ENCODE data around the gene POU2AF2.
"Not testable (repeated sequence)": the region's sequence is repeated elsewhere in the genome, so short reads cannot be mapped to it uniquely, and the experiment has no call there.

Gene POU2AF2

GRCh38 chr11:111320199-111320598, 74.7 kb downstream of the POU2AF2 start:
- H3K27ac Mint-ChIP-seq; H3K9me3 Mint-ChIP-seq; H3K36me3 Mint-ChIP-seq (ENCODE audit: low read depth); H3K4me3 Mint-ChIP-seq; H3K4me1 Mint-ChIP-seq (ENCODE audit: low read depth); intact Hi-C loops (cut with micrococcal nuclease); H3K27me3 Mint-ChIP-seq: not testable (repeated sequence)

- no peak overlapping the region for H3K4me3 Mint-ChIP-seq
- H3K4me1 Mint-ChIP-seq (ENCODE audit: low read depth), result no peaks in the 10 kb centered on the region
- H3K36me3 Mint-ChIP-seq (ENCODE audit: low read depth), result no peaks in the 10 kb centered on the region
- H3K27me3 Mint-ChIP-seq, result peaks cover 4% of the 10 kb centered on the region
- no peak overlapping the region for H3K27ac Mint-ChIP-seq
- intact Hi-C loops (cut with micrococcal nuclease), result no loop called here
- H3K9me3 Mint-ChIP-seq, result no peaks in the 10 kb centered on the region
These were observed 75.4 kb downstream of the POU2AF2 start for GRCh38 chr11:111320728-111321568.

GRCh38 chr11:111322534-111322933, 77.0 kb downstream of the POU2AF2 start:
- intact Hi-C loops (cut with micrococcal nuclease), result no loop called here
- Mint-ChIP-seq H3K36me3 (ENCODE audit: low read depth) (no peaks in the 10 kb centered on the region), H3K27ac (no peak overlapping the region), H3K4me1 (ENCODE audit: low read depth) (no peaks in the 10 kb centered on the region), H3K4me3 (no peak overlapping the region), H3K27me3 (peaks cover 3% of the 10 kb centered on the region), H3K9me3 (no peaks in the 10 kb centered on the region)

- Mint-ChIP-seq H3K27me3 (peaks cover 3% of the 10 kb centered on the region), H3K27ac (no peak overlapping the region), H3K36me3 (ENCODE audit: low read depth) (no peaks in the 10 kb centered on the region), H3K4me3 (no peak overlapping the region), H3K4me1 (ENCODE audit: low read depth) (no peaks in the 10 kb centered on the region), H3K9me3 (no peaks in the 10 kb centered on the region)
- intact Hi-C loops (cut with micrococcal nuclease), result no loop called here
These were observed 78.8 kb downstream of the POU2AF2 start for GRCh38 chr11:111324277-111324720.

GRCh38 chr11:111325259-111325658, 79.7 kb downstream of the POU2AF2 start:
- Mint-ChIP-seq H3K4me1 (ENCODE audit: low read depth) (no peaks in the 10 kb centered on the region), H3K4me3 (no peak overlapping the region), H3K36me3 (ENCODE audit: low read depth) (no peaks in the 10 kb centered on the region), H3K27me3 (peaks cover 3% of the 10 kb centered on the region), H3K9me3 (no peaks in the 10 kb centered on the region), H3K27ac (no peak overlapping the region)
- intact Hi-C loops (cut with micrococcal nuclease), result no loop called here

- intact Hi-C loops (cut with micrococcal nuclease), result no loop called here
- Mint-ChIP-seq H3K36me3 (ENCODE audit: low read depth) (no peaks in the 10 kb centered on the region), H3K4me1 (ENCODE audit: low read depth) (no peaks in the 10 kb centered on the region), H3K27ac (no peak overlapping the region), H3K4me3 (no peak overlapping the region), H3K27me3 (peaks cover 3% of the 10 kb centered on the region), H3K9me3 (no peaks in the 10 kb centered on the region)
These were observed 81.3 kb downstream of the POU2AF2 start for GRCh38 chr11:111326824-111327223.

GRCh38 chr11:111327908-111328624, 82.5 kb downstream of the POU2AF2 start:
- no peaks in the 10 kb centered on the region for H3K4me1 Mint-ChIP-seq (ENCODE audit: low read depth)
- H3K27ac Mint-ChIP-seq, result no peak overlapping the region
- H3K4me3 Mint-ChIP-seq, result no peak overlapping the region
- no peaks in the 10 kb centered on the region for H3K36me3 Mint-ChIP-seq (ENCODE audit: low read depth)
- H3K9me3 Mint-ChIP-seq, result no peaks in the 10 kb centered on the region
- peaks cover 3% of the 10 kb centered on the region for H3K27me3 Mint-ChIP-seq
- intact Hi-C loops (cut with micrococcal nuclease), result no loop called here

GRCh38 chr11:111329306-111330204, 84.0 kb downstream of the POU2AF2 start:
- no peak overlapping the region for H3K4me3 Mint-ChIP-seq
- intact Hi-C loops (cut with micrococcal nuclease), result no loop called here
- H3K27me3 Mint-ChIP-seq, result peaks cover 3% of the 10 kb centered on the region
- H3K4me1 Mint-ChIP-seq (ENCODE audit: low read depth), result no peaks in the 10 kb centered on the region
- no peaks in the 10 kb centered on the region for H3K36me3 Mint-ChIP-seq (ENCODE audit: low read depth)
- no peak overlapping the region for H3K27ac Mint-ChIP-seq
- H3K9me3 Mint-ChIP-seq, result no peaks in the 10 kb centered on the region

- H3K36me3 Mint-ChIP-seq (ENCODE audit: low read depth), result no peaks in the 10 kb centered on the region
- H3K9me3 Mint-ChIP-seq, result no peaks in the 10 kb centered on the region
- no peaks in the 10 kb centered on the region for H3K4me1 Mint-ChIP-seq (ENCODE audit: low read depth)
- H3K27ac Mint-ChIP-seq, result no peak overlapping the region
- intact Hi-C loops (cut with micrococcal nuclease), result no loop called here
- H3K27me3 Mint-ChIP-seq, result no peaks in the 10 kb centered on the region
- H3K4me3 Mint-ChIP-seq, result no peak overlapping the region
These were observed 84.8 kb downstream of the POU2AF2 start for GRCh38 chr11:111330234-111330893.

GRCh38 chr11:111331711-111332479, 86.4 kb downstream of the POU2AF2 start:
- intact Hi-C loops (cut with micrococcal nuclease), result no loop called here
- Mint-ChIP-seq H3K36me3 (ENCODE audit: low read depth) (no peaks in the 10 kb centered on the region), H3K27me3 (no peaks in the 10 kb centered on the region), H3K27ac (no peak overlapping the region), H3K9me3 (no peaks in the 10 kb centered on the region), H3K4me1 (ENCODE audit: low read depth) (no peaks in the 10 kb centered on the region), H3K4me3 (no peak overlapping the region)

GRCh38 chr11:111334532-111335502, 89.3 kb downstream of the POU2AF2 start:
- H3K9me3 Mint-ChIP-seq, result peaks cover 8% of the 10 kb centered on the region
- no peak overlapping the region for H3K27ac Mint-ChIP-seq
- no peaks in the 10 kb centered on the region for H3K27me3 Mint-ChIP-seq
- no peaks in the 10 kb centered on the region for H3K36me3 Mint-ChIP-seq (ENCODE audit: low read depth)
- no peaks in the 10 kb centered on the region for H3K4me1 Mint-ChIP-seq (ENCODE audit: low read depth)
- H3K4me3 Mint-ChIP-seq, result no peak overlapping the region
- intact Hi-C loops (cut with micrococcal nuclease), result no loop called here

- H3K27ac Mint-ChIP-seq, result no peak overlapping the region
- H3K4me1 Mint-ChIP-seq (ENCODE audit: low read depth), result no peaks in the 10 kb centered on the region
- H3K4me3 Mint-ChIP-seq, result no peak overlapping the region
- no peaks in the 10 kb centered on the region for H3K36me3 Mint-ChIP-seq (ENCODE audit: low read depth)
- H3K27me3 Mint-ChIP-seq, result no peaks in the 10 kb centered on the region
- intact Hi-C loops (cut with micrococcal nuclease), result no loop called here
- H3K9me3 Mint-ChIP-seq, result peaks cover 10% of the 10 kb centered on the region
These were observed 90.0 kb downstream of the POU2AF2 start for GRCh38 chr11:111335549-111335948.
